HepG2 (cell line): ENCODE results near the gene MEX3A. TPM values are rescaled to one million over a fixed set of nuclear protein-coding genes. Genes with fewer than 3 reads are reported as not detected.
A peak's percentile ranks its signal among the peaks of the same experiment; 100 is the strongest.

Experiments
- CHCHD3 ChIP-seq: sonication (generic); formaldehyde crosslinking; IDR thresholded peaks from 2 replicates; pipeline ENCODE4 v1.8.0; 2022; ENCODE audit warnings: mild to moderate bottlenecking, missing genetic modification reagents, moderate library complexity
- ETV6 ChIP-seq: sonication (generic); formaldehyde crosslinking; conservative IDR thresholded peaks from 2 replicates; pipeline ENCODE4 v1.4.0; 2020; ENCODE audit warnings: missing genetic modification reagents
- GTF3A ChIP-seq: sonication (generic); formaldehyde crosslinking; conservative IDR thresholded peaks from 2 replicates; pipeline ENCODE4 v1.4.0; 2020; ENCODE audit warnings: mild to moderate bottlenecking, missing genetic modification reagents
- HNF1A ChIP-seq, 2 experiments: sonication (generic) in 1 of 2; formaldehyde crosslinking in 1 of 2; IDR thresholded peaks; 2 replicates each; pipeline versions ENCODE4 v1.4.0 to v1.6.1; 2016 to 2020; ENCODE audit warnings: borderline replicate concordance in 1 of 2, low read depth in 1 of 2, mild to moderate bottlenecking in 1 of 2, missing genetic modification reagents in 1 of 2
- HOXA3 ChIP-seq: sonication (generic); formaldehyde crosslinking; IDR thresholded peaks from 2 replicates; pipeline ENCODE4 v1.5.0; 2020; ENCODE audit warnings: missing genetic modification reagents
- IKZF4 ChIP-seq: sonication (generic); formaldehyde crosslinking; IDR thresholded peaks from 2 replicates; pipeline ENCODE4 v1.5.1; 2020; ENCODE audit warnings: borderline replicate concordance, mild to moderate bottlenecking, low read depth, missing genetic modification reagents; ENCODE audit errors: not compliant biosample characterization
- KDM2A ChIP-seq: sonication (generic); formaldehyde crosslinking; IDR thresholded peaks from 2 replicates; pipeline ENCODE4 v1.4.0; 2020; ENCODE audit warnings: low read depth, missing genetic modification reagents, borderline replicate concordance
- SIX4 ChIP-seq: sonication (generic); formaldehyde crosslinking; IDR thresholded peaks from 2 replicates; pipeline ENCODE4 v1.4.0; 2020; ENCODE audit warnings: missing genetic modification reagents
- SSRP1 ChIP-seq: IDR thresholded peaks from 2 replicates; pipeline ENCODE4 v1.6.1; 2016; ENCODE audit warnings: control low read depth
- TAF1 ChIP-seq: sonication (generic); formaldehyde crosslinking; IDR thresholded peaks from 2 replicates; pipeline ENCODE4 v1.4.0; 2020; ENCODE audit warnings: missing genetic modification reagents
- ZBTB8A ChIP-seq: sonication (generic); formaldehyde crosslinking; IDR thresholded peaks from 2 replicates; pipeline ENCODE4 v1.4.0; 2020; ENCODE audit warnings: mild to moderate bottlenecking, low read depth, missing genetic modification reagents, borderline replicate concordance
- ZC3H4 ChIP-seq: sonication (generic); formaldehyde crosslinking; IDR thresholded peaks from 2 replicates; pipeline ENCODE4 v1.4.0; 2020; ENCODE audit warnings: missing genetic modification reagents, borderline replicate concordance
- ZFP36L1 ChIP-seq: sonication (generic); formaldehyde crosslinking; IDR thresholded peaks from 2 replicates; pipeline ENCODE4 v1.8.0; 2022; ENCODE audit warnings: mild to moderate bottlenecking, missing genetic modification reagents, moderate library complexity
- ZNF180 ChIP-seq: sonication (generic); formaldehyde crosslinking; IDR thresholded peaks from 2 replicates; pipeline ENCODE4 v1.4.0; 2020; ENCODE audit warnings: low read depth, missing genetic modification reagents, borderline replicate concordance
- ZNF530 ChIP-seq: sonication (generic); formaldehyde crosslinking; IDR thresholded peaks from 2 replicates; pipeline ENCODE4 v1.5.0; 2020; ENCODE audit warnings: low read depth, mild to moderate bottlenecking, missing genetic modification reagents
- ZNF567 ChIP-seq: sonication (generic); formaldehyde crosslinking; IDR thresholded peaks from 2 replicates; pipeline ENCODE4 v1.8.1; 2023; ENCODE audit warnings: mild to moderate bottlenecking, missing genetic modification reagents, borderline replicate concordance
- ZNF574 ChIP-seq: sonication (generic); formaldehyde crosslinking; IDR thresholded peaks from 2 replicates; pipeline ENCODE4 v1.4.0; 2020; ENCODE audit warnings: missing genetic modification reagents
- ZNF800 ChIP-seq: sonication (generic); formaldehyde crosslinking; IDR thresholded peaks from 2 replicates; pipeline ENCODE4 v1.4.0; 2020; ENCODE audit warnings: missing genetic modification reagents
- ZNF891 ChIP-seq: sonication (generic); formaldehyde crosslinking; IDR thresholded peaks from 2 replicates; pipeline ENCODE4 v1.5.0; 2020; ENCODE audit warnings: mild to moderate bottlenecking, missing genetic modification reagents
- ZSCAN22 ChIP-seq: sonication (generic); formaldehyde crosslinking; IDR thresholded peaks from 2 replicates; pipeline ENCODE4 v1.4.0; 2020; ENCODE audit warnings: mild to moderate bottlenecking, missing genetic modification reagents
- polyA plus RNA-seq, 8 experiments: library from polyadenylated mRNA; depleted of rRNA in 3 of 8; stranded (reverse) in 7 of 8; unstranded in 1 of 8; fragments of >200 nt; fragmentation: Illumina TruSeq in 4 of 8; extraction: Trizol in 4 of 8; gene quantifications; 2 replicates each; pipeline versions ENCODE4 v1.2.1 to v1.2.3, GENCODE V29; 2011 to 2016; ENCODE audit warnings: low read depth in 4 of 8, missing spikeins in 1 of 8, mixed read lengths in 1 of 8; ENCODE audit not compliant: insufficient read depth in 1 of 8
- total RNA-seq, 5 experiments: library from RNA; depleted of rRNA; stranded (reverse); fragments of >200 nt; fragmentation: Illumina TruSeq; extraction: Trizol; gene quantifications; 2 replicates each; pipeline ENCODE4 v1.2.3, GENCODE V29; 2016; ENCODE audit warnings: low read depth in 1 of 5

The MEX3A gene
- total and polyA plus RNA-seq, 2 of the 13 experiments (the other 11 are each of a cell fraction or from before 2014, with no cell fraction given), result 7.6 to 9.1 TPM

- no peak for TF ChIP-seq IKZF4 (CRISPR knock-in tag)
- no peak for TF ChIP-seq CHCHD3 (CRISPR knock-in tag)
- no peak for TF ChIP-seq ZSCAN22
- TF ChIP-seq ETV6 (CRISPR knock-in tag), result 0 out of 2 replicates have a peak, but pooled peaks have one; percentile 33
- TF ChIP-seq SIX4 (CRISPR knock-in tag), result no peak
- TF ChIP-seq ZNF574 (CRISPR knock-in tag), result no peak; the same call in 1 of the 2 replicates
- no peak for TF ChIP-seq ZNF530 (CRISPR knock-in tag)
- TF ChIP-seq ZNF800 (CRISPR knock-in tag), result no peak
- TF ChIP-seq ZNF180 (CRISPR knock-in tag), result no peak
- 0 out of 2 replicates have a peak, but pooled peaks have one; percentile 50 for TF ChIP-seq ZNF891 (CRISPR knock-in tag)
- no peak for TF ChIP-seq SSRP1
- TF ChIP-seq TAF1 (CRISPR knock-in tag), result peak; percentile 79
- TF ChIP-seq ZFP36L1 (CRISPR knock-in tag), result no peak
- no peak for TF ChIP-seq ZC3H4 (CRISPR knock-in tag)
- TF ChIP-seq ZNF567, result no peak
- peak; percentile 43; the same call in 1 of the 2 replicates for TF ChIP-seq HOXA3 (CRISPR knock-in tag)
- TF ChIP-seq ZBTB8A, result no peak
- no peak for TF ChIP-seq GTF3A (CRISPR knock-in tag)
- TF ChIP-seq HNF1A (IDR thresholded peaks at IDR 0.05; ENCODE audit: low read depth), result no peak
- 0 out of 2 replicates have a peak, but pooled peaks have one; percentile 21 for TF ChIP-seq HNF1A (CRISPR knock-in tag; IDR thresholded peaks at IDR 0.05; ENCODE audit: borderline replicate concordance)
- TF ChIP-seq KDM2A (CRISPR knock-in tag), result peak; percentile 74
These were observed 32.0 kb upstream of the MEX3A start, which contains the start of gene LMNA (continued) for GRCh38 chr1:156114101-156114918.
